IMR-90 (cell line): ENCODE results near the gene CYSLTR2.

Source experiments
- BHLHE40 ChIP-seq: fragments of 150-350 bp; IDR thresholded peaks from 2 replicates; pipeline ENCODE4 v1.6.1; 2016; ENCODE audit warnings: mild to moderate bottlenecking, low read depth, low read length
- CEBPB ChIP-seq: IDR thresholded peaks from 2 replicates; pipeline ENCODE4 v1.6.1; 2012; ENCODE audit warnings: low read depth, low read length, improper control_type of control experiment
- CHD1 ChIP-seq: IDR thresholded peaks from 2 replicates; pipeline ENCODE4 v1.6.1; 2012; ENCODE audit warnings: low read depth, low read length, improper control_type of control experiment
- FOS ChIP-seq: fragments of 150-350 bp; IDR thresholded peaks from 2 replicates; pipeline ENCODE4 v1.6.1; 2016; ENCODE audit warnings: low read depth, low read length
- MXI1 ChIP-seq: IDR thresholded peaks from 2 replicates; pipeline ENCODE4 v1.6.1; 2012; ENCODE audit warnings: low read depth, mild to moderate bottlenecking, low read length, moderate library complexity, borderline replicate concordance
- NFE2L2 ChIP-seq: fragments of 150-350 bp; IDR thresholded peaks from 2 replicates; pipeline ENCODE4 v1.6.1; 2016; ENCODE audit warnings: low read depth, mild to moderate bottlenecking, low read length
- POLR2A ChIP-seq: IDR thresholded peaks from 2 replicates; pipeline ENCODE4 v1.6.1; 2012; ENCODE audit warnings: mild to moderate bottlenecking, low read depth, low read length
- RAD21 ChIP-seq: IDR thresholded peaks from 2 replicates; pipeline ENCODE4 v1.6.1; 2012; ENCODE audit warnings: low read length, improper control_type of control experiment
- RFX5 ChIP-seq: IDR thresholded peaks from 2 replicates; pipeline ENCODE4 v1.8.0; 2012; ENCODE audit warnings: low read depth, mild to moderate bottlenecking, low read length, moderate library complexity
- SMC3 ChIP-seq: fragments of 150-350 bp; IDR thresholded peaks from 2 replicates; pipeline ENCODE4 v1.6.1; 2016; ENCODE audit warnings: low read depth, mild to moderate bottlenecking, antibody characterized with exemption, low read length, moderate library complexity
- TF ChIP-seq, protein P1 (sequence below): conservative IDR thresholded peaks from 2 replicates; pipeline ENCODE4 v1.5.1; 2012; ENCODE audit warnings: mild to moderate bottlenecking, low read depth, low read length, improper control_type of control experiment
- TF ChIP-seq, protein P2 (sequence below): fragments of 150-350 bp; IDR thresholded peaks from 2 replicates; pipeline ENCODE4 v1.6.1; 2017; ENCODE audit warnings: mild to moderate bottlenecking, antibody characterized with exemption, low read length, low read depth

DNA sequence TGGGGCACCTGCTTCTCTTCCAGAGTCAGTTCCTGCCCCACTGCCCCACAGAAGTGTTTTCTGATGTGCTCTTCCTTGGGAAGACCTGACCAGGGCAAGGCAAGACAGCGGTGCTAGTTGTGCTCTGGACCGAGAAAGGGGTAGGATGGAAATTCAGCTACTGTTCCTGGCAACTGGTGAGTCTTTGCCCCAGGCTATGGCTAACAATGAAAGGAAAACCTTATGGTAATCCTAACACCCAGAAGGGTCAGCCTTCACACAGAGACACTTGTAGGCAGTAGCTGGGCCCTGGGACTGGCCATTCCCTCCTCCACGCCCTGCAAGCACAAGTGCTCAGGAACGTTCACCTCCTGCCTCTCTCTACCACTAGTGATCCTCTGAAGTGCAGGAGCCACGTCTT lies 9.6 kb upstream of the CYSLTR2 start:
- TF ChIP-seq, protein P1, sequence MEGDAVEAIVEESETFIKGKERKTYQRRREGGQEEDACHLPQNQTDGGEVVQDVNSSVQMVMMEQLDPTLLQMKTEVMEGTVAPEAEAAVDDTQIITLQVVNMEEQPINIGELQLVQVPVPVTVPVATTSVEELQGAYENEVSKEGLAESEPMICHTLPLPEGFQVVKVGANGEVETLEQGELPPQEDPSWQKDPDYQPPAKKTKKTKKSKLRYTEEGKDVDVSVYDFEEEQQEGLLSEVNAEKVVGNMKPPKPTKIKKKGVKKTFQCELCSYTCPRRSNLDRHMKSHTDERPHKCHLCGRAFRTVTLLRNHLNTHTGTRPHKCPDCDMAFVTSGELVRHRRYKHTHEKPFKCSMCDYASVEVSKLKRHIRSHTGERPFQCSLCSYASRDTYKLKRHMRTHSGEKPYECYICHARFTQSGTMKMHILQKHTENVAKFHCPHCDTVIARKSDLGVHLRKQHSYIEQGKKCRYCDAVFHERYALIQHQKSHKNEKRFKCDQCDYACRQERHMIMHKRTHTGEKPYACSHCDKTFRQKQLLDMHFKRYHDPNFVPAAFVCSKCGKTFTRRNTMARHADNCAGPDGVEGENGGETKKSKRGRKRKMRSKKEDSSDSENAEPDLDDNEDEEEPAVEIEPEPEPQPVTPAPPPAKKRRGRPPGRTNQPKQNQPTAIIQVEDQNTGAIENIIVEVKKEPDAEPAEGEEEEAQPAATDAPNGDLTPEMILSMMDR: no peak
- TF ChIP-seq POLR2A: no peak
- no peak for TF ChIP-seq CEBPB
- no peak for TF ChIP-seq BHLHE40
- no peak for TF ChIP-seq RAD21
- TF ChIP-seq NFE2L2: no peak
- TF ChIP-seq SMC3: no peak
- TF ChIP-seq MXI1: no peak
- TF ChIP-seq, protein P2, sequence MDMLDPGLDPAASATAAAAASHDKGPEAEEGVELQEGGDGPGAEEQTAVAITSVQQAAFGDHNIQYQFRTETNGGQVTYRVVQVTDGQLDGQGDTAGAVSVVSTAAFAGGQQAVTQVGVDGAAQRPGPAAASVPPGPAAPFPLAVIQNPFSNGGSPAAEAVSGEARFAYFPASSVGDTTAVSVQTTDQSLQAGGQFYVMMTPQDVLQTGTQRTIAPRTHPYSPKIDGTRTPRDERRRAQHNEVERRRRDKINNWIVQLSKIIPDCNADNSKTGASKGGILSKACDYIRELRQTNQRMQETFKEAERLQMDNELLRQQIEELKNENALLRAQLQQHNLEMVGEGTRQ: no peak
- TF ChIP-seq FOS: no peak
- TF ChIP-seq CHD1: no peak
- TF ChIP-seq RFX5: no peak
